AG04449 (cell line): ENCODE results near the gene RYR1.

Experiments used
- CTCF ChIA-PET: fragments of 350-600 bp; formaldehyde crosslinking; extraction: SDS; loops from one replicate; lab custom pipeline; 2021; ENCODE audit warnings: antibody characterized with exemption; lab: Yijun Ruan, JAX
- POLR2A ChIA-PET: fragments of 400-600, 350-600 bp; formaldehyde crosslinking; extraction: SDS; loops from one replicate; lab custom pipeline; 2020; ENCODE audit warnings: antibody characterized with exemption, inconsistent platforms; lab: Yijun Ruan, JAX
- DNase-seq: peaks from one replicate; pipeline ENCODE4 v3.0.0-alpha.2; 2010; ENCODE audit warnings: low read depth, low spot score
- H3K4me3 ChIP-seq: 2 replicates; pipeline ENCODE4 v1.5.1; 2011; ENCODE audit warnings: low read depth, mild to moderate bottlenecking, control low read depth, low read length
- CTCF ChIP-seq: IDR thresholded peaks from one replicate; pipeline ENCODE4 v1.5.1; 2011; ENCODE audit warnings: mild to moderate bottlenecking, moderate library complexity, low read length, control low read depth, inconsistent platforms; ENCODE audit not compliant: insufficient read depth; ENCODE audit errors: missing control alignments

RYR1 gene

GRCh38 chr19:38412961-38413360, 20.5 kb upstream of the RYR1 start:
- no peak for TF ChIP-seq CTCF
- POLR2A ChIA-PET: interaction anchor here (1.0 kb wide), 1 partner anchor 206 kb away, joined by 3 read pairs; the partner anchor contains the start of gene EIF3K
- CTCF ChIA-PET: interaction anchor here (3.7 kb wide), 1 partner anchor 10 kb away, joined by 27 read pairs; the partner anchor contains the start of gene FAM98C
- no peak for DNase-seq
- H3K4me3 ChIP-seq: no peak overlapping the region

- ChIA-PET POLR2A (no interaction called here), CTCF (interaction anchor here (3.7 kb wide), 1 partner anchor 10 kb away, joined by 27 read pairs; the partner anchor contains the start of gene FAM98C)
- no peak for DNase-seq
- no peak for TF ChIP-seq CTCF
- no peak overlapping the region for H3K4me3 ChIP-seq
These were observed 20.1 kb upstream of the RYR1 start for GRCh38 chr19:38413416-38413815.

GRCh38 chr19:38417146-38417543, 16.3 kb upstream of the RYR1 start:
- ChIA-PET POLR2A (no interaction called here), CTCF (interaction anchor here (1.5 kb wide), 1 partner anchor 14 kb away, joined by 7 read pairs; the partner anchor contains the start of gene FAM98C)
- TF ChIP-seq CTCF: no peak
- no peak overlapping the region for H3K4me3 ChIP-seq
- DNase-seq: no peak

- TF ChIP-seq CTCF: no peak
- no peak overlapping the region; the same call in 1 of the 2 replicates for H3K4me3 ChIP-seq
- ChIA-PET POLR2A (no interaction called here), CTCF (interaction anchor here (1.5 kb wide), 1 partner anchor 14 kb away, joined by 7 read pairs; the partner anchor contains the start of gene FAM98C)
- DNase-seq: no peak
These were observed 15.7 kb upstream of the RYR1 start for GRCh38 chr19:38417544-38418506.

GRCh38 chr19:38420935-38421334, 12.6 kb upstream of the RYR1 start:
- POLR2A ChIA-PET: no interaction called here
- no peak overlapping the region for H3K4me3 ChIP-seq
- DNase-seq: no peak
- CTCF ChIA-PET: interaction anchor here (1.2 to 1.3 kb wide), 2 partner anchors 18 to 124 kb away, joined by 3 to 4 read pairs; partner anchors contain the start of gene FAM98C
- no peak for TF ChIP-seq CTCF

- CTCF ChIA-PET: interaction anchor here (1.2 kb wide), 1 partner anchor 213 kb away, joined by 3 read pairs; no protein-coding TSS in a partner anchor
- H3K4me3 ChIP-seq: no peak overlapping the region
- POLR2A ChIA-PET: no interaction called here
- DNase-seq: no peak
- TF ChIP-seq CTCF: no peak
These were observed 11.6 kb upstream of the RYR1 start for GRCh38 chr19:38421856-38422255.
